Glomerular visceral epithelial cell (primary cell): ENCODE measurements around the gene WASHC2A.
"Not testable (repeated sequence)": the region's sequence is repeated elsewhere in the genome, so short reads cannot be mapped to it uniquely, and the experiment has no call there.

Experiments used
- DNase-seq: peaks from one replicate; pipeline ENCODE4 v3.0.0-alpha.2; 2016; ENCODE audit errors: extremely low spot score

Gene WASHC2A

GRCh38 chr10:50143512-50144174, 75.9 kb downstream of the WASHC2A start:
- DNase-seq = not testable (repeated sequence)

GRCh38 chr10:50145575-50145974, 77.8 kb downstream of the WASHC2A start:
- not testable (repeated sequence) for DNase-seq

GRCh38 chr10:50152792-50153272, 85.1 kb downstream of the WASHC2A start:
- no peak for DNase-seq

- DNase-seq = not testable (repeated sequence)
Measured at GRCh38 chr10:50157868-50158267, 90.1 kb downstream of the WASHC2A start.

GRCh38 chr10:50159856-50160255, 92.1 kb downstream of the WASHC2A start:
- not testable (repeated sequence) for DNase-seq

- not testable (repeated sequence) for DNase-seq
Measured at GRCh38 chr10:50165038-50165437, 97.3 kb downstream of the WASHC2A start.

GRCh38 chr10:50167833-50168232, 100.1 kb downstream of the WASHC2A start:
- DNase-seq = not testable (repeated sequence)

GRCh38 chr10:50169506-50169905, 101.8 kb downstream of the WASHC2A start:
- peak; percentile 18 for DNase-seq

GRCh38 chr10:50174788-50175525, 107.2 kb downstream of the WASHC2A start:
- peak; percentile 18 for DNase-seq
